ENCODE data around the gene ZNF239. TPM values are rescaled to one million over a fixed set of nuclear protein-coding genes. Genes with fewer than 3 reads are reported as not detected.
"Not testable (repeated sequence)": the region's sequence is repeated elsewhere in the genome, so short reads cannot be mapped to it uniquely, and the experiment has no call there.

Gene ZNF239
- 1.9 and 2.9 TPM in 2 replicates for total RNA-seq

DNA sequence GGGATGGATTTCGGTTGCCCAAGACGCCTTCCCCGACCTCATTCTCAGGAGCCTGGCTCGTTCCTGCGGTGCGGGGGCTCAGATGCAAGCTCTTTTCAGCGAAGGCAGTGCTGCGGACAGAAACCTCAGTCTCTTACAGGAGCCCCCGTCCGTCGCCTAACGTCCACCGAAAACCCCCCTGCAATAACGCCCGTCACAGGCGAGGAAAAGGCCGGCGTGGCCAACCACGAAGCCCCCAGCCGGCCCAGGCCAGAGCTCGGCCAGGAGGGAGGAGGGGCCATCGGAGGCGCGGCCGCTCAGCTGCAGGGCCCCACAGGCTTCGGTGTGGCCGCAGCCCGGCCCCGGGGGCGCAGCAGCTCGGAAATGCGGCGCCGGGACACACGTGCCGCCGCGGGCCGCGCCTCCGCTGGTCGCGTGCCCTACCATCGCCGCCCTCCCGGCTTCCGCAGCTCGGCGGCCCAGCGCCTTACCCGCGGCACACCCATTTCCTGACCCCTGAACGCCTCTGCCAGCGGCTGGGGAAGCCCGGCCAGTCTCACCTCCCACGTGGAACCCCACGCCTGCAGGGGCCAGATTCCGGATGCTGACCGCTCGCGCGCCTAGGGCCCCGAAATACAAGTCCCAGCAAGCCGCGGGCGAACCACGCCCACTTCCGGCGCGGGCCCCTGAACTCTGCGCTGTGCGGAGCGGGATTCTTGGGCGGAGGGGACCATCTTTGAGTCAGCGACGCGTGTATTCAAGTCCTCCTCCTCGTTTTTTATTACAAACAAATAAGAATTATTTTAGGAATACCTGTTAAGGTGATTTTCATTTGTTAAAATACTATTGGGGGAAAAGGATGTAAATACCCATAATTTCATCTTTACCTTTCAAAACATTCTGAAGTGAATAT is at the start of gene ZNF239:
ZNF239 (minus strand) TSS at position 616 of the 892 bp plus-strand sequence. CDS start 16,537 bp downstream, outside the sequence.
- intact Hi-C loops (cut with micrococcal nuclease), result loop anchor here (1.0 to 10.0 kb wide), 5 partner anchors 21 to 1019 kb away; partner anchors contain the start of genes ZNF32, ZNF33B and ZNF485

DNA sequence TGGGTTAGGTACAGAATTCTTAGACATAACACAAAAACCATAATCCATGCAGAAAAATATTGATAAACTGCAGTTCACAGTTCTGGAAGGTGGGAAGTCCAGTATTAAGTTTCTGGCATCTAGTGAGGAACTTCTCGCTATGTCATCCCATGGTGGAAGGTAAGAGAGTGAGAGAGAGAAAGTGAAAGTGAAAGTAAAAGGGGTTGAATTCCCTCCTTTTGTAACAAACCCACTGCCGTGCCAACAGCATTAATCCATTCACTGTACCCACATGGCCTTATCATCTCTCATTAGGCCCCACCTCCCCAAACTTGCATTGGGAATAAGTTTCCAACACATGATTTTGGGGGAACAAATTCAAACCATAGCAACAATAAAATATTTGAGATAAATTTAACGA is 48.9 kb upstream of the ZNF239 start:
- intact Hi-C loops (cut with micrococcal nuclease), result no loop called here

DNA sequence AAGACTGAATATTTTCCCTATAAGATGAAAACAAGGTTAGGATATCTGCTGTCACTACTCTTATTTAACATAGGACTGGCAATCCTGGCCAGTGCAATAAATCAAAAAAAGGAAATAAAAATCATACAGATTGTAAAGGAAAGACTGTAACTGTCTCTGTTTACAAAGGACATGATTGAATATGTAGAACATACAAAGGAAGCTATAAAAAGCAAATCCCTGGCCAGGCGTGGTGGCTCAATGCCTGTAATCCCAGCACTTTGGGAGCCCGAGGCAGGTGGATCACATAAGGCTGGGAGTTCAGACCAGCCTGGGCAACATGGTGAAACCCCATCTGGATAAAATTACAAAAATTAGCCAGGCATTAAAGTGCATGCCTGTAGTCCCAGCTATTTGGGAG is 47.6 kb upstream of the ZNF239 start:
- intact Hi-C loops (cut with micrococcal nuclease), result no loop called here

DNA sequence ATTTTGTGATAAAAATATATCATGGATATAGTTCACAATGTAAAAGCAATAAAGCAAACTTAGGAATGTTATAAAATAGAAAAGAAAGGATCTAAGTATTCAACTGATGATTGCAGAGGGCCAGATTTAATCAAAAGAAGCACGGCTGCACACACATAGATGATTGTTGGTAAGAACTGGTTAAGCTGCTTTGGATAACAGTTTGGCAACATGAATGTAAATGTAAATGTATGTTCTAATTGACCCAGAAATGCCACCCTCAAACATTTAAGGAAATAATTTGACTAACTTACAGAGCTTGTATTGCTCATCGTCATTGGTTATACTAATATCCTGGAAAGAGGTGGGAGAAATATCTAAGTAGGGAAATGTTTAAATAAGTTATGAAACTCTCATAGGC is 45.0 kb upstream of the ZNF239 start:
- intact Hi-C loops (cut with micrococcal nuclease), result no loop called here

DNA sequence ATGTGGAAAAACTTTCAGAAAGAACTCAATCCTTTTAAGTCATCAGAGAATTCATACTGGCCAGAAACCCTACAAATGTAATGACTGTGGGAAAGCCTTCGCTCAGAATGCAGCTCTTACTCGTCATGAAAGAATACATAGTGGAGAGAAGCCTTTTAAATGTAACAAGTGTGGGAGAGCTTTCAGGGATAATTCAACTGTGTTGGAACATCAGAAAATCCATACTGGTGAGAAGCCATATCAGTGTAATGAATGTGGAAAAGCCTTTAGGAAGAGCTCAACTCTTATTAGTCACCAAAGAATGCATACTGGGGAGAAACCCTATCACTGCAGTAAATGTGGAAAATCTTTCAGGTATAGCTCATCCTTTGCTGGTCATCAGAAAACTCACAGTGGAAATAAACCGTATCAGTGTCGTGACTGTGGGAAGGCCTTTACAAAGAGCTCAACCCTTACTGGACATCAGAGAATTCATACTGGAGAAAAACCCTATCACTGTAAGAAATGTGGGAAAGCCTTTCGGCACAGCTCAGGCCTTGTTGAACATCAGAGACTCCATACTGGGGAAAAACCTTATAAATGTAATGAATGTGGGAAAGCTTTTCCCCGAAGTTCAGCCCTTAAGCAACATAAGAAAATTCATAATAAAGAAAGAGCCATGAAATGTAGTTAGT is 42.4 kb upstream of the ZNF239 start:
- intact Hi-C loops (cut with micrococcal nuclease), result no loop called here

DNA sequence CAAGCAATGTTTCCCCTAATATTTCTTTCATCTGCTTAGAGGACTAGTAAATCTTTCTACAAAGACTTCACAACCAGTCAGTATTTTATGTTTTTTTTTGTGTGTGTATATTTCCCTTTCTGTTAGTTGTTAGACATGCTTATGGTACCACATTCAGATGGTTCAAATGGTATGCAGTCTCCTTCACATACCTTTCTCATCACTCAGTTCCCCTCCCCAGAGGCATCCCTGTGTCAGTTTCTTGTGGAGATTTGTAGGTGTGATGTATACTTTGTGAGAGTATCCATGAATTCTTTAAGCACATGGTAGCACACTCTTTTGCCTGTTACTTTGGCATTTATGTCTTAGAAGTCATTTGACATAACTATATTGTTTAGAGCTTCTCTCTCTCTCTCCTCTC is 36.2 kb upstream of the ZNF239 start:
- intact Hi-C loops (cut with micrococcal nuclease), result no loop called here

DNA sequence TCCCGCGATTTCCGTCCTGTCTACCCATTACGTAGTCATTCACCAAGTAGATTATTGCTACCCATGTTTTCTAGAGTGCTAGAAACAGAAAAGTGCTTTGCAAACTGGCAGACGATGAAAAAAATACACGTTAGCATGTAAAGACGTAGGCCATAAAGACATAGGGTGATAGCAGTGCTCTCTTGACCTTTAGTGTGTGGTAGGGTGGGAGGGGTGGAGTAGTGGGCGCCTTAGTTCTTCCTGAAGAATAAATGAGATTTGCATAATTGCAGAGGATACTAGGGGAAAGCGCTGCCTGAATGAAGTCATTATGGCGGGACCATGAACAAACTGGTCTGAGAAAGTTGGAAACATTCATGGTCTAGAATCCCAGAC is 32.8 kb upstream of the ZNF239 start:
- intact Hi-C loops (cut with micrococcal nuclease), result loop anchor here (2.0 kb wide), 1 partner anchor 32 kb away; the partner anchor contains the start of gene ZNF239

DNA sequence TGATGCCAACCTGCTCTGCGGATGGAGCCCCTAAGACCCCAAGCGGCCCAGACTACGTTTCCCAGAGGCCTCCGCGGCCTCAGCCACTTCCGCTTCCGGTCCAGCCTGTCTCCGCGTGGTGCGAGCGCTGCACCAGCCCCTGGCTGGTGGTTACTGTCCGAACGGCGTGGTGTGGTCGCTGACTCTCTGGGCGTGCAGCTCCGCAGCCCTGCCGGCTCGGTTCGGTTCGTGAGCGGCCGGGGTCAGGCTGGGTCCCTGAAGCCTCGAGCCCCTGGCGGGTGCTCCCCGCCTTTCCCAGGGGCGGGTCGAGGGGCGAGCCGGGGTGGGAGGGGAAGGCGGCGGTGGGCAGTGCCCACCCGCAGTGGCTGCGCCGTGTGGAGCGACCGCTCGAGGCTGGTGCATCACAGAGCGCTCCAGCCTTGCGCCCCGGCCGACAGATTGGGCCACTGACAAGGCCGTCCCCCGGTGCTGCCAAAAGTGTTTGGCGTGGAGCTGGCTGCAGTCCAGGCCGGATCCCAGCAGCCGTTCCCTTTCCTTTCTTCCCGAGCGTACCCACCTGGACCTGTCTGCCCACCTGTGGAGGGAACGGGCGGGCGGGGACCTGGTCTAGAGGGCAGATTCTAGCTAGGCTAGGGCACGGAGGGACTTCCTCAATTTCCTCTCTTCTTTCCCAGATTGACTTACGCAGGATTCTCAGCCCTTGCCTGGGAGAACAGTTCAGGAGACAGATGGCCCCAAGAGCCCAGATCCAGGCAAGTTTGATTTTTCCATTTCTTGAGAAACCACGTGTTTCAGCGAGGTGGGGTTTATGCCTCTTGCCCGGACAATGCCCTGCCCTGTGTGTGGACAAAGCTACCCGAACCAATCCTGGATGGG is 32.1 kb upstream of the ZNF239 start, which contains the start of gene ZNF485:
ZNF485 (plus strand) TSS at position 116 of the 876 bp plus-strand sequence; CDS start at position 729, 613 bp downstream.
- intact Hi-C loops (cut with micrococcal nuclease), result loop anchor here (1.0 to 2.0 kb wide), 3 partner anchors 11 to 42 kb away; partner anchors contain the start of genes ZNF239 and ZNF32

DNA sequence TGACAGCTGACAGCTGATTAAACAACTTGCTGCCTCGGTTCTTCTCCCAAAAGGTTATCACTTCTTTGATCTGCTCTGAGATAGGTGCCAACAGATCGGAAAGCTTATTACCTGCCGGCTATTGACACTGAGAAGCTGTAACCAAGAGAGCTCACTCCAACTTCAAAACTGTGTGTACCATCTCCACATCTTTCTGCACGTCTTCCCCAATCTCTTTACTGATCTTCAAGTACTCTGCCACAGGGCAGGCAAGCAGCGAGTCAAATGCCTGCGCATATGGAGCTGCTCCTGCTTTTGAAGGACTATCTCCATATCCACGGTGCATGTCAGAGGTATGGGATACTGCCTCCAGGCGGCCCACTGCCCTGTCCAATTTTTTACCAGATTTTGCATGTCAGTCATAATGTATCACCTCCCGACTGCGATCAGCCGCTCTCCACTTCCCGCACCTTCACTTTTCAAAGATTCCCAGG is 31.5 kb upstream of the ZNF239 start:
- intact Hi-C loops (cut with micrococcal nuclease), result loop anchor here (1.0 to 2.0 kb wide), 3 partner anchors 11 to 42 kb away; partner anchors contain the start of genes ZNF239 and ZNF32

DNA sequence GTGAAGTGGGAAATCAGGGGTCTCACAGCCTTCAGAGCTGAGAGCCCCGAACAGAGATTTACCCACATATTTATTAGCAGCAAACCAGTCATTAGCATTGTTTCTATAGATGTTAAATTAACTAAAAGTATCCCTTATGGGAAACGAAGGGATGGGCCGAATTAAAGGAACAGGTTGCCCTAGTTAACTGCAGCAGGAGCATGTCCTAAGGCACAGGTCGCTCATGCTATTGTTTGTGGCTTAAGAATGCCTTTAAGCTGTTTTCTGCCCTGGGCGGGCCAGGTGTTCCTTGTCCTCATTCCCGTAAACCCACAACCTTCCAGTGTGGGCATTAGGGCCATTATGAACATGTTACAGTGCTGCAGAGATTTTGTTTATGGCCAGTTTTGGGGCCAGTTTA is 27.2 kb upstream of the ZNF239 start:
- intact Hi-C loops (cut with micrococcal nuclease), result not testable (repeated sequence)

DNA sequence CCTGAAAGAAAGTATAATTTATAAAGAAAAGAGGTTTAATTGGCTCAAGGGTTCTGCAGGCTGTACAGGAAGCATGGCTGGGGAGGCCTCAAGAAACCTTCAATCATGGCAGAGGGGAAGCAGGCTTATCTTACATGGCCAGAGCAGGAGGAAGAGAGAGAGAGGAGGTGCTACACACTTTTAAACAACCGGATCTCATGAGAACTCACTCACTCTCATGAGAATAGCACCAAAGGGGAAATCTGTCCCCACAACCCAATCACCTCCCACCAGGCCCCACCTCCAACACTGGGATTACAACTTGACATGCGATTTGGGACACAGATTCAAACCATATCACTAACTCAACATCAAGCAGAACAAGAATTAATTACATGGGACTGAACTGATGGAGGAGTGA is 24.9 kb upstream of the ZNF239 start:
- intact Hi-C loops (cut with micrococcal nuclease), result loop anchor here (10.0 kb wide), 1 partner anchor 235 kb away; no protein-coding TSS in a partner anchor

DNA sequence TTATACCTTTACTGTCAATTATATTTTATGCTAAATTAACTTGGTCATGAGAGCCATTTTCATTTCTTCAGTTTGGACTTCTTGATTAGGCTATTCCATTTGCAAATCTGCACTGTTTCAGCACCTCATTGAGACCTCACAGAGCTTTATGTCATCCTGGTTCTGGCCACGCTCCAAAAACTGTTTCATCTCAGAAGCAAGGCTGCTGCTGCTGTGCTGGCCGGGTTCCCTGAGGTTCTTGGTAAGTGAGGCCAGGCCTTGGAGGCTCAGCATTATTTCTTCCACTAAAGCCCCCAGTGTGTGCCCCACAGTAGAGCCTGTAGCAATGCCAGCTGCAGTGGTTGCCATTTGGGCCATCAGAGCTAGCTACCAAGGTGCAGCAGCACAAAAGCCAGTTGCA is 24.0 kb upstream of the ZNF239 start:
- intact Hi-C loops (cut with micrococcal nuclease), result loop anchor here (10.0 kb wide), 1 partner anchor 234 kb away; no protein-coding TSS in a partner anchor

DNA sequence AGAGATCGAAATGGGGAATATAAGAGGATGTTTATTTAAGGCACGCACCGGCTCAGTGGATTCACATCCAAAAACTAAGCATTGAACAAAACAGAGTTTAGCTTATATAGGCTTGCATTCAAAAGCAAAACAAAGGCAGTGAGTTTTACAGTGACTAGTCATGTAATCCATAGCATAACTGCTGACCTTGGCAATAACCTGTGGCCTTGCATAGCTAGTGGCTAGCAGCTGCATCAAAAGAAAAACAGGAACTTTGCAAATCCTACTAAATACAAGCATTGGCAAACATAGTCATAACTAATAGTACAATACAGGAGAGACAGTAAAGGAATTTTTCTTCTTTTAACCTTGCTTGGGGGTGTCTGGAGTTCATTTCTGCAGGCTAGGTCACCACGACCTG is 22.1 kb upstream of the ZNF239 start:
- intact Hi-C loops (cut with micrococcal nuclease), result loop anchor here (10.0 kb wide), 1 partner anchor 232 kb away; no protein-coding TSS in a partner anchor

DNA sequence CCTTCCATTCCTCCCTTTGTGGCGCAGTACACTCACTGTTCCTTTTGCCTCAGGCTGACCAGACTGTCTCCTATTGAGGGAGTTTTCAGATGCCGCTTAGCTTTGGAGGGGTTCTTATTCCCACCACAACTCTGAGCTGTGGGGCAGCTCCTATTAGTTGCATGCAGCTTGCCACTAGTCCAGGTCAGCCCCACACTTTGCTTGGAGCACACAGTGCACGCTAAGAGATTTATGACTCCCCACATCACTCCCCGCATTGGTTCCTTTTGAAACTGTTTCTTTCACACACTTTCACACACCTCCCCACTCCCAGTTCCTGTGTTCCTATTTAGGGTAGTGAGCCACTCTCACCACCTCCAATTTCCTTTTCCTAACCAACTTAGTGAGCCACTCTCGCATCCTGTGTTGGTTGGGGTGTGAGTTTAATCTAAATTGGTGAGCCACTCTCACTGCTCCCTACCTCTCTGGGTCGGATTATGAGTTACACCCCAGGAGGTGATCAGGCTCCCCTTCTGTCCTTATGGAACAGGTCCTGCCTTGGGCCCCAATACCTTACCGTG is 21.4 kb upstream of the ZNF239 start:
- intact Hi-C loops (cut with micrococcal nuclease), result loop anchor here (1.0 to 10.0 kb wide), 3 partner anchors 10 to 231 kb away; partner anchors contain the start of genes ZNF239 and ZNF485

DNA sequence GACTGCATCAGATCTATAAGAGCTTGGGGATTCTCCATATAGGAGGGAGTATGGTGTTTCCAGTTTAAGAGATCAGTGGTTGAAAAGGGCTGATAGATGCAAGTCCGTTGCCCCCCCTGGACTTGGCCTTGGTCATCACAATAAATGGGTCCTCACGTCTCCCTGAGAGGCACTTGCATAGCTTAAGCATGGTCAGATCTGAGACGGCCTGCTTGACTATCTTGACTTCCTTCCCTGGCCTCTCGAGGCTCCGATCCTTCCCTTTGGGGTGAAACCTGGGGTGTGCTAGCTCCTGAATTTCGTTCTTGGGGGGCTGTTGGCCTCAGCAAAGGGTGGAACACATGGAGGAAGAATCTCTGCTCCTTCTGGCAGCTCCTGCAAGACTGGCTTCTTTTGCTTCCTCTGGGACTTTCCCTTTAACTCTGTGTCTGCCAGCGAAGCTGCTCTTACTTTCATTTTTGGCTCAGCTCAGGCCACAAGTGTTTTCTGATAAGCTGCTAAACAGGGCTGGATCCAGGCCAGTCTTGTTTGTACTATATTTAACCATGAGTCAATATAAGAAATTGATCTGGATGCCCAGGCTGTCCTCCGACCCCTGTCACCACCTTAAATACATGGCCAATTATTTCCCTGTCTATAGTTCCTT is 20.7 kb upstream of the ZNF239 start:
- intact Hi-C loops (cut with micrococcal nuclease), result loop anchor here (1.0 to 10.0 kb wide), 3 partner anchors 11 to 230 kb away; partner anchors contain the start of genes ZNF239 and ZNF485

DNA sequence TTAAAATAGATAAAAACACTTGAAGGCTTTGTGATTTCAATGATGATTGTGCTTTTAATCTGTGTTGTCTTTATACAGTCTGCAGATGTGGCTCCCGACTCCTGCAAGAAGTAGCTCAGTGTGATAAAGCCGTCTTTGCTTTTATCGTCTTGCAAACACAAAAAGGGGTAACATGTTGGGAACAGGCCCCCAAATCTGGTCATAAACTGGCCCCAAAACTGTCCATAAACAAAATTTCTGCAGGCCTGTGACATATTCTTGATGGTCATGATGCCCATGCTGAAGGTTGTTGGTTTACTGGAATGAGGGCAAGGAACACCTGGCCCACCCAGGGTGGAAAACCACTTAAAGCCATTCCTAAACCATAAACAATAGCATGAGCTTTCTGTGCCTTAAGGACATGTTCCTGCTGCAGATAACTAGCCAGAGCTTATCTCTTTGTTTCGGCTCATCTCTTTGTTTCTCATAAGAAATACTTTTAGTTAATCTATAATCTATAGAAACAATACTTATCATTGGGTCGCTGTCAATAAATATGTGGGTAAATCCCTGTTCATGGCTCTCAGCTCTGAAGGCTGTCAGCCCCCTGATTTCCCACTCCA is 17.0 kb upstream of the ZNF239 start:
- intact Hi-C loops (cut with micrococcal nuclease), result loop anchor here (10.0 kb wide), 1 partner anchor 227 kb away; no protein-coding TSS in a partner anchor

DNA sequence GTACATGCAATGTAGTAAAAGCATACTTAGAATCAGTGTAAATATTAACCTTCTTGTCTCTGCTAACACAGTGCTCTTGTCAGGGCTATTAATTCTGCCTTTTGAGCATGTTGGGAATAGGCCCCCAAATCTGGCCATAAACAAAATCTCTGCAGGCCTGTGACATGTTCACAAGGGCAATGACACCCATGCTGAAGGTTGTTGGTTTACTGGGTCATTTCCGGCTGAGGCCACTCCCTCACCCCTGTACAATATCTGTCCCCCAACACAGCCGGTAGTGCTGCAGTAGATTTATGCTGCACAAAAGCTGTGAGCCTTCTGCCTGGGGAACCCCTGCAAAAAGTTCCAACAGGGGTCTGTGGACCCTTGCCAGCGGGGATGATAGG is 12.3 kb upstream of the ZNF239 start:
- intact Hi-C loops (cut with micrococcal nuclease), result not testable (repeated sequence)

DNA sequence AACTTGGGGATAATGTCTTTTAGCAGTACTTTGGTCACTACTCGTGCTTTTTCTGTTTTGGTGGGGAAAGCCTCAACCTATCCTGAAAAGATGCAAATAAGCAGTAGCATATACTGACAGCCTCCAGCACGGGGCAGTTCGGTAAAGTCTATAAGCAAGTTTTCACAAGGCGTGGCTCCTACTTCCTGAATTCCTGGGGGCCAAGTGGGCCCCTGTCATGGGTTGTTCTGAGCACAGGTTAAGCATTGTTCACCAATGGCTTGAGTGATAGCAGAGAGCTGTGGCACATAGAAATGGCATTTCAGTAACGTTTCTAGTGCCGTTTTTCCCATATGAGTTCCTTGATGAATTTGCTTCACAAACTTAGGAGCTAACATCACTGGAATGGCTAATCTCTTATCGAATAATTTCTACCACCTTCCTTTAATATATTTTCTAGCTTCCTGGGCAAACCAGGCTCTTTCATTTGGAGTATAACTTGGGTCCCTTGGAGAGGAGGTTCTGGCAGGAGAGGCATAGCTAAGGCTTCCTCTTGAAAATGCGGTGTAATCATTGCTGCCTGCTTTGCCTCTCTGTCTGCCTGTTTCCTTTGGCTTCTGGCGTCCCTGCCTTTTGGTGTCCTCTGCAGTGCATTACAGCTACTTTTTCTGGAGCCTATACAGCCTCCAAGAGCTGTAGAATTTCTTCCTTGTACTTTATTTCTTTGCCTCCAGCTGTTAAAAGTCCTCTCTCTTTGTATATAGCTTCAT is 11.7 kb upstream of the ZNF239 start:
- intact Hi-C loops (cut with micrococcal nuclease), result no loop called here
